Measurements from ENCODE around the gene RBM10.
"Not testable (repeated sequence)": the region's sequence is repeated elsewhere in the genome, so short reads cannot be mapped to it uniquely, and the experiment has no call there.

Gene RBM10, protein sequence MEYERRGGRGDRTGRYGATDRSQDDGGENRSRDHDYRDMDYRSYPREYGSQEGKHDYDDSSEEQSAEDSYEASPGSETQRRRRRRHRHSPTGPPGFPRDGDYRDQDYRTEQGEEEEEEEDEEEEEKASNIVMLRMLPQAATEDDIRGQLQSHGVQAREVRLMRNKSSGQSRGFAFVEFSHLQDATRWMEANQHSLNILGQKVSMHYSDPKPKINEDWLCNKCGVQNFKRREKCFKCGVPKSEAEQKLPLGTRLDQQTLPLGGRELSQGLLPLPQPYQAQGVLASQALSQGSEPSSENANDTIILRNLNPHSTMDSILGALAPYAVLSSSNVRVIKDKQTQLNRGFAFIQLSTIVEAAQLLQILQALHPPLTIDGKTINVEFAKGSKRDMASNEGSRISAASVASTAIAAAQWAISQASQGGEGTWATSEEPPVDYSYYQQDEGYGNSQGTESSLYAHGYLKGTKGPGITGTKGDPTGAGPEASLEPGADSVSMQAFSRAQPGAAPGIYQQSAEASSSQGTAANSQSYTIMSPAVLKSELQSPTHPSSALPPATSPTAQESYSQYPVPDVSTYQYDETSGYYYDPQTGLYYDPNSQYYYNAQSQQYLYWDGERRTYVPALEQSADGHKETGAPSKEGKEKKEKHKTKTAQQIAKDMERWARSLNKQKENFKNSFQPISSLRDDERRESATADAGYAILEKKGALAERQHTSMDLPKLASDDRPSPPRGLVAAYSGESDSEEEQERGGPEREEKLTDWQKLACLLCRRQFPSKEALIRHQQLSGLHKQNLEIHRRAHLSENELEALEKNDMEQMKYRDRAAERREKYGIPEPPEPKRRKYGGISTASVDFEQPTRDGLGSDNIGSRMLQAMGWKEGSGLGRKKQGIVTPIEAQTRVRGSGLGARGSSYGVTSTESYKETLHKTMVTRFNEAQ

DNA sequence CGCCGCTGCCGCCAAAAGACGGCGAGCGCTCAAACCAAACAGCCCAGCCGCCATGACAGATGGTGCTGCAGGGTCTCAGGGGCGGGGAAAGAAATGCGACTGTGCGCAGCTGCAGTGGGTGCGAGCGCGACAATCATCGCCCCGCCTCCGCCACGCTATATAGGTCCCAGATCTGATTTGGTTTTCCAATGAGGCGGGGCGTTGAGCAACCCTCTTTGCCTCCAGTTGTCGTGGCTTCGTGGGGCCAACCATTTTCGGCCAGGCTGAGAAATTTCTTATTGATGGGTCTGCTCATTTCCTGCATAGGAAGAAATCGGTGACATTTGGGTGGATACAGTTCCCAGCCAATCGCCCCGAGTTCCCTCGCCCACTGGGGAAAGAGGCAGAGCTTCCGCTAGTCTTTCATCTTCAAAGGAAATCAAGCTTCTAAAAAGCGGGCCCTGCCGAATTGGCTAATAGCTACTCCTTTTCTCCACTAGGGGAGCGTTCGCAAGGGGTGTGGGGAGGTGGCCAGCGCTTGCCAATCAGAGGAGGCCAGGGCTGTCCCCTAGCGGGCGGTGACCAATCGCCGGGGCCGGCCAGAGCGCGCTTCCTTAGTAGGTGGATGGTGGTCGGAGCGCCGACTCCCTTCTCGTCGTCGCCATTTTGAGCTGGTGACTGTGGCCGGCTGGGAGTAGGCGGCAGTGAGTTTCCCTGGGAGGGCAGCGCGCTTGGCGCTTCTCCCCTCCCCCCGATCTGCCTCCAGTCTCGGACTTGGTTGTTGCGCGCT lies at the start of gene RBM10, which contains the start of gene NDUFB11:
TSS of gene RBM10 (plus strand) at position 596 of the 769 bp plus-strand sequence. CDS start 2,261 bp downstream, outside the sequence.
TSS of gene NDUFB11 (minus strand) at position 77 of the 769 bp plus-strand sequence. CDS start at position 54, 23 bp downstream.
- DNase-seq, result peak; percentile 79

DNA sequence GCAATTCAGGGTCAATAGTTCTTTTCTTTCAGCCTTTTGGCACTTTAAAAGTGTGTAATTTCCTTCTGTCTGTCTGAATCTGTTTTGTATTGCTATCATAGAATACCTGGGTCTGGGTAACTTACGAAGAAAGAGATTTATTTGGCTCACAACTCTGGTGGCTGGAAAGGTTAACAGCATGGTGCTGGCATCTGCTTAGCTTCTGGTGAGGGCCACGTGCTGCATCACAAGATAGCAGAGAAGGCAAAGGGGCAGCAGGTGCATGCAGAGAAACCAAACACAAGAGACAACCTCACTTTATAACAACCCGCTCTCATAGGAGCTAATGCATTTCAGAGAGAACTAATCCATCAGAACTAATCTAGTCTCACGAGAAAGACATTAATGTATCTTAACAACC lies 48.0 kb upstream of the RBM10 start:
- no peak for DNase-seq

DNA sequence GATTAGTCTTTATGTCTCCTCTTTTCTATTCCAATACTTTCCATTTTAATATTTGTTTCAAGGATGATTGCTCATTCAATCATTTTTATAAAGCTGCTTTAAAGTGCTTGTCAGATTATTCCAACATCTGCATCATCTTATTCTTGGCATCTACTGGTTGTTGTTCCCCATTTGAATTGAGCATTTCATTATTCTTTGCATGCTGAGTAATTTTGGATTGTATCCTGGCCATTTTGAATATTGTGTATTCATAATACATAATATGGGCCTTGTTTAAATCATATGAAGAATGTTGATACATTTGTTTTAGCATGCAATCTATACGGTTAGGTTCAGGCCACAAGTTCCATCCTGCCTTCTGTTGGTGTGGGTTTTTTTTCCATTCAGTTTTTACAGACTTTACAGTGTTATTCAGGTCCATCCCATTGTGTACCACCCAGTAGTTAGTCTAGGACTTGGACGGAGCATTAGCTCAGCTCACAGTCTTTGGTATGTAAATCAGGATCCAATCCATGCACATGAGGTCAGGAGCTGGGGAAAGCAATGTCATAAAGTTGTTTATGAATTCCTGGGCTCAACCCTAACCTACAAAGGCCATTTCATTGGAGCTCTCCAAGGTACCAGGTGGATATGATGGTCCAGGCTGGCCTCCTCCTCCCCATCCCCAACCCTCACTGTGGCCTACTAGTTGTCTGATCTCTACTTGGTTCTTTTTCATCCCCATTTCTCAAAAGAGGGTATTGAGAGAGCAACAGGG lies 46.5 kb upstream of the RBM10 start:
- no peak for DNase-seq

DNA sequence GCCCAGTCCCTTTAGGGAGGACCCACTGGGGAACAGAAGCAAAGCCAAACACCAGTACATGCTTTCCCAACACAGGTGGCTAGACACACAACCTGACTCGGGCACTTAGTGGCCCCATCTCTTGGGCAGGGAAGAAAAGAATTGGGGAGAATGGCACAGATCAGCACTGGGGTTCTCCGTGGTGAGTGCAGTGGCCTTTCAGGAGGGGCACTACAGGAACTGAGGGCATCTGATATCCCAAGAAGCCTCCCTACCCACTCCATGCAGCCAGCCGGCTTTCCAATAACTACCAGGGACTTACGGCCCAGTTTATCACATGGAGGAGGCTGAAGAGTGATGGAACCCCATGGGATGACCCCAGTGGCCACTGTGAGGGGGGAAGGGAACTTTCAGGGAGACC lies 43.8 kb upstream of the RBM10 start:
- no peak for DNase-seq

DNA sequence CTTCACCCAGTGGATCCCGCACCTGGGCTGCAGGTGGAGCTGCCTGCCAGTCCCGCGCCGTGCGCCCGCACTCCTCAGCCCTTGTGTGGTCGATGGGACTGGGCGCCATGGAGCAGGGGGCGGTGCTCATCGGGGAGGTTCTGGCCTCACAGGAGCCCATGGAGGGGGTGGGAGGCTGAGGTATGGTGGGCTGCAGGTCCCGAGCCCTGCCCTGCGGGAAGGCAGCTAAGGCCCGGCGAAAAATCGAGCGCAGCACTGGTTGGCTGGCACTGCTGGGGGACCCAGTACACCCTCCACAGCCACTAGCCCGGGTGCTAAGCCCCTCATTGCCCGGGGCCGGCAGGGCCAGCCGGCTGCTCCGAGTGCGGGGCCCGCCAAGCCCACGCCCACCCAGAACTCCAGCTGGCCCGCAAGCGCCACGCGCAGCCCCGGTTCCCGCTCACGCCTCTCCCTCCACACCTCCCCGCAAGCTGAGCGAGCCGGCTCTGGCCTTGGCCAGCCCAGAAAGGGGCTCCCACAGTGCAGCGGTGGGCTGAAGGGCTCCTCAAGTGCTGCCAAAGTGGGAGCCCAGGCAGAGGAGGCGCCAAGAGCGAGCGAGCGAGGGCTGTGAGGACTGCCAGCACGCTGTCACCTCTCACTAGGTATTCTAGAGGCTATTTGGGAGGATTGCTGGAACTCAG lies 33.9 kb upstream of the RBM10 start:
- not testable (repeated sequence) for DNase-seq

DNA sequence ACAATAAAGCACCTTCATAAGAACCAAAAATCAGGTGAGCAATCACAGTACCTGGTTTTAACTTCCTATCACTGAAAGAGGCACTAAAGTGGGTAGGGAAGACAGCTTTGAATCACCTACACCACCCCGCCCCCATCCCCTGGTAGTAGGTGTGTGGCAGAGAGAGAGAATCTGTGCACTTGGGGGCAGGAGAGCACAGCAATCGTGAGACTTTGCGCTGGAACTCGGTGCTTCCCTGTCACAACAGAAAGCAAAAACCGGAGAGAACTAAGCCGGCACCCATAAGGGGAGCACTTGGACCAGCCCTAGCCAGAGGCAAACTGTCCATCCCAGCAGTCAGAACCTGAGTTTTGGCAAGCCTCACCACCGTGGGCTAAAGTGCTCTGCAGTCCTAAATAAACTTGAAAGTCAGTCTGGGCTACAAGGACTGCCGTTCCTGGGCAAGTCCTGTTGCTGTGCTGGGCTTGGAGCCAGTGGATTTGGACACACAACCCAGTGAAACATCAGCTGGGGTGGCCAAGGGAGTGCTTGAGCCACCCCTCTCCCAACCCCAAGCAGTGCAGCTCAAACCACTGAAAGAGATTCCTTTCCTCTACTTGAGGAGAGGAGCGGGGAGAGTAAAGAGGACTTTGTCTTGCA lies 32.6 kb upstream of the RBM10 start:
- DNase-seq, result no peak

DNA sequence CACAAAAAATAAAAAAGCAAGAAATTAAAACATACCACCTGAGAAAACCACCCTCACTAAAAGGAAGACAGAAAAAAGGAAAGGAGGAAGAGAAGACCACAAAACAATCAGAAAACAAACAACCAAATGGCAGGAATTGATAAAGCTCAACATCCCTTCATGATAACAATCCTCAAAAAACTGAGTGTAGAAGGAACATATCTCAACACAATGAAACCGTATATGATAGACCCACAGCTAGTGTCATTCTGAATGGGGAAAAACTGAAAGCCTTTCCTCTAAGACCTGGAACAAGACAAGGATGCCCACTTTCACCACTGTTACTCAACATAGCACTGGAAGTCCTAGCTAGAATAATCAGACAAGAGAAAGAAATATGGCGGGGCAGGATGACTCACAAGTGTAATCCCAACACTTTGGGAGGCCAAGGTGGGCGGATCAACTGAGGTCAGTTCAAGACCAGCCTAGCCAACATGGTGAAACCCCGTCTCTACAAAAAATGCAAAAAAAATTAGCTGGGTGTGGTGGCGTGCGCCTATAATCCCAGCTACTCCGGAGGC lies 28.4 kb upstream of the RBM10 start:
- DNase-seq, result not testable (repeated sequence)

DNA sequence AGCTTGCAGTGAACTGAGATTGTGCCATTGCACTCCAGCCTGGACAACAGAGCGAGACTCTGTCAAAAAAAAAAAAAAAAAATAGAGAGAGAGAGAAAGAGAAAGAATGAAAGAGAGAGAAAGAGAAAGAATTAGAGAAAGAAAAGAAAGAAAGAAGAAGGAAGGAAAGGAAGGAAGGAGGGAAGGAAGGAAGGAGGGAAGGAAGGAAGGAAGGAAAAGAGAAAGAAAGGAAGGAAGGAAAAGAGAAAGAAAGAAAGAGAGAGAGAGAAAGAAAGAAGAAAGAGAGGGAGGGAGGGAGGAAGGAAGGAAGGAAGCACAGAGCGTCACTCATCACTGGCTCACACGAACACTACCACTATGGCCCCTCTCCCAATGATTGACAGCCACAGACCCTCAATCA lies 20.6 kb upstream of the RBM10 start:
- DNase-seq, result not testable (repeated sequence)

DNA sequence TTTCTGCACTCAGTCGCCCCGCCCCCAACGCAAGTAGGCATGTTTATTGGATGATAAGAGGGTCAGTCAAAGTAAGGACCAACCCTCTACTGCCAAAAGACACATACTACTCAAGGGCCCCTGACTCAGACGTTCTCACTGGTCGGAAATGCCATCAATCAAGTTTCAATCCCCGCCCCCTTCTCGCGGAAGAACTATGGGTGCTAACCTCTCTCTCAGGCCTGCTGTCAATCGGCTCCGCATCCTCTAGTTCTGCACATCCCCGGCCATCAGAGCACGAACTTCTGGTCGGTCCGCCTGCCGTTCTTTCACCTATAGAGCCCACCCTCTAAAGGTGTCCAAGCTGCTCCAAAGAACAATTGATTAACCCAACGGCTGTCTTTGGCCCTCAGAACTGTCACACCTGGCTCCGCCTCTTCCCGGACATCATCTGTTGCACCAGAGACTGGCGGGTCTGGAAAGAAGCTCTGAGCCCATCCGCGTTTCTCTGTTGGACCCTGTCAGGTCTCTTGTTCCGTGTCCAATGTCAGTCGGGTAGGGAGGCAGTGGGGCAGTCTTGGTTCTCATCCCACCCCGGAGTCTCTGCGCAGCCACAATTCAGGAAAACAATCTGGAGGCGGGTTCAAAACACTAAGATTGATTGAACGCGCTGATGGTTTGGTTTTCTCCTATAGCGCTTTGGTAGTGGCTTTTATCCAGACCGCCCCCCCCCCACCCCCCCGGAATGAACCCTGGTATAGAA lies 15.7 kb upstream of the RBM10 start:
- peak; percentile 78 for DNase-seq

DNA sequence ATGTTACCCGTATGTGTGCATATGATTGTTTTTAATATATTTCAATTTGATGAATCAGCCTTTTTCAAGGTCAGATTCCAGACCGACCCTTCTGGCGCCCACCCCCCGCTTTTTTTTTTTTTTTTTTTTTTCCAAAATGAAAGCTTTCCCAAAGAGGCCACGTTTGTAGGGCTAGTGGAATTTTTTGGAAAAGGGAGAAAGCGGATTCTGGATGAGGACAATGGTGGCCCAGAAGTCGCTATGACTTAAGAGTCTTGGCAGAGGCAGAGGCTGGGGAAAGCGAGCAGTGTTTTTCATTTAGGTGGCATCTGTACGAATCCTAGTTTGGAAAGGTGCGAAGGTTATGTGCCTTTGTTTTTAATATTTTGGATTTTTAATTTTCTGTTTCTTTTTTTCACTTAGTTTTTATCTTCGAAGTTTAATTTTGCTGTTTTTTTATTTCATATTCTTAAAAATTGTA lies 15.1 kb upstream of the RBM10 start:
- DNase-seq, result no peak

DNA sequence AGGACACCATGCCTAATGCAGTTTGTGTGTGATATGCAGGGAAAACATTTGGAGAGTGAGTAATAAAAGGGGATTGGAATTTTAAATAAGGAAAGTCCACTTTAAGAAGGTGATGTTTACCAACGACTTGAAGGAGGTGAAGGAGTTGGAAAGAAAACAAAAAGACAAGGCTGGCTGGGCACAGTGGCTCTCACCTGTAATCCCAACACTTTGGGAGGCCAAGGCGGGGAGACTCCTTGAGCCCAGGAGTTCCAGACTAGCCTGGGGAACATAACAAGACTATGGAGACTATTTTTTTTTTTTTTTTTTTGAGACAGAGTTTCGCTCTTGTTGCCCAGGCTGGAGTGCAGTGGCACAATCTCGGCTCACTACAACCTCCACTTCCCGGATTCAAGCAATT lies 11.5 kb upstream of the RBM10 start:
- DNase-seq, result no peak

DNA sequence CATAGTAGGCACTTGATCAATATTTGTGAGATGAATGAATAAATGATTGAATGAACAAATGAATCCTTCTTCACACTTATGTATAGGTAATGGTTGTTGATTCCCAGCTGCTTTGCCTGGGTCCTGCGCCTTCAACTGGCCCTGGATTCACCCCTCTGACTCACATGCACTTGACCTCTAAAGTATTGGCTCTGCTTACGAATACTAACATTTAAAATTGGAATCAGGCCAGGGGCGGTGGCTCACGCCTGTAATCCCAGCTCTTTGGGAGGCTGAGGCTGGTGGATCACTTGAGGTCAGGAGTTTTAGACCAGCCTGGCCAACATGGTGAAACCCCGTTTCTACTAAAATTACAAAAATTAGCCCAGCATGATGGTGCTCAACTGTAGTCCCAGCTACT lies 9.4 kb upstream of the RBM10 start:
- DNase-seq, result not testable (repeated sequence)

DNA sequence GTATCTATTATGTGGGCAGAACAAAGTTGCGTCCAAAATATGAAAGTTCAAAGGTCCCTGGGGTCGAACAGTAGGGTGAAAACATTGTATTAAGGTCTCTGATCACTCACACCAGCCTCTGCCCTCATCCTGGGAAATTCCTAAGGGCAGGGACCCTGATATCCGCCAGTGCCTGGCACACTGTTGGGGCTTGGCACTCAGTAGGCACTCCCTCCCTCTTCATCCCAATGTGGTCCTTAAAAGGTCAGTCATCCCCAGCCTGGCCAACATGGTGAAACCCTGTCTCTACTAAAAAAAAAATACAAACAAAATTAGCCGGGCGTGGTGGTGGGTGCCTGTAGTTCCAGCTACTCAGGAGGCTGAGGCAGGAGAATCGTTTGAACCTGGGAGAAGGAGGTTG lies 6.8 kb upstream of the RBM10 start:
- DNase-seq, result no peak

DNA sequence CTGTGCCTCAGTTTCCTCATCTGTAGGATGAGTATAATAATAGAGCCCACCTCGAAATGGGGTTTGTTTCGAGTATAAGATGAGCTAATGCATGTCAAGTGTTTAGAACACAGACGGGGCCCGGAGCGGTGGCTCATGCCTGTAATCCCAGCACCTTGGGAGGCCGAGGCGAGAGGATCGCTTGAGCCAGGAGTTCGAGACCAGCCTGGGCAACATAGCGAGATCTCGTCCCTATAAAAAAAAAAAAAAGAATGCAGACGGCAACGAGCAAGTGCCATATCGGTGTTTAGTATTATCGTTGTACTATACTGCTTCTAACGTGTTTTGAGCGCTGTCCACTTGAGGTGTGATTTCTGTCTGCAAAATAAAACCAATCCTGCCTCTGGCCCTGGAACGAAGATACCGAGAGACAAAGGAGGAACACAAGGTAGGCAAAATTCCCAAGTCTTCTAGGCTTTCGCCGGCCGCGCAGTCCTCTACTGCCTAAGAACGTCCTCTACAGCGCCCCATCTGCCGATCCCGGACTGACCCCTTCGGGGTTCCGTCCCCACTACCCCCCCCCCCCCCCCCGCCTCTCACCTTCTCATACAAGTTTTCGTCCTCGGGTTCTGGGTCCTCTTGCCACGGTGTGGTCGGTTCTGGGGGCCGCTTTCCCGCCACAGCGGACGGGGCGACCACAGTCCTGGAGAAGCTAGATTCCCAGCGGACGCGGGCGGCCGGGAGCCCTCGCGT lies 961 bp upstream of the RBM10 start:
- peak; percentile 19 for DNase-seq

DNA sequence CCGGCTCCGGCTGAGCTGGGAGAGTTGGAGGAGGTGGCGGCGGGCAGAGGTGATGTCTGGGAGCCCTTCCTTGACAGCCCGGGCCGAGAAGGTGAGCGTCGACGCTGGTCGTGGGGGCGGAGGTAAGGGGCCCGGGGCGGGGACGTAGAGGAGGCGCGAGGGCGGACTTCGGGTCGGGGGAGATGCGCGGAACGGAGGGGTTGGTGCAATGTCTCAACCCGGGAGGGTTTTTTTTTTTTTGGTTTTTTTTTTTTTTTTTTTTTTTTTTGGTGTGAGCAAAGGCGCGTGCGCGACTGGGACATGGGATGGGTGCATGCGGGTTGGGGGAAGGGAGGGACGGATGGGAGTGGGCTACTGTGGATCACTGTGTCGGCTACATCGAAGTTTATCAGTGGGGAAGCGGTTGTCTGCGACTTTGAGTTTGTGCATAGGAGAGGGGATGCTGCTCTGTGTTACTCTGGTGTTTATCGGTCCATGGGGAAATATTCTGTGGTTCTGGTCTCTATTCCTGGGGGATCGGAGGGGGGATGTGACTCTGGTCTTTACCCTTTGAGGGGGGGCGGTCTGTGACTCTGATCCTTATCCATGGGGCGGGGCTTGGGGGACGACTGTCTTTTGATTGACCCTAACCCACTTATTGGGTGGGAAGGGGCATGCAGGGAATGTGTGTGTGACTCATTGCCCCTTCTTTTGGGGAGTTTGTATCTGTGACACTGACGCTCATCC lies 537 bp downstream of the RBM10 start:
- DNase-seq, result peak; percentile 46

DNA sequence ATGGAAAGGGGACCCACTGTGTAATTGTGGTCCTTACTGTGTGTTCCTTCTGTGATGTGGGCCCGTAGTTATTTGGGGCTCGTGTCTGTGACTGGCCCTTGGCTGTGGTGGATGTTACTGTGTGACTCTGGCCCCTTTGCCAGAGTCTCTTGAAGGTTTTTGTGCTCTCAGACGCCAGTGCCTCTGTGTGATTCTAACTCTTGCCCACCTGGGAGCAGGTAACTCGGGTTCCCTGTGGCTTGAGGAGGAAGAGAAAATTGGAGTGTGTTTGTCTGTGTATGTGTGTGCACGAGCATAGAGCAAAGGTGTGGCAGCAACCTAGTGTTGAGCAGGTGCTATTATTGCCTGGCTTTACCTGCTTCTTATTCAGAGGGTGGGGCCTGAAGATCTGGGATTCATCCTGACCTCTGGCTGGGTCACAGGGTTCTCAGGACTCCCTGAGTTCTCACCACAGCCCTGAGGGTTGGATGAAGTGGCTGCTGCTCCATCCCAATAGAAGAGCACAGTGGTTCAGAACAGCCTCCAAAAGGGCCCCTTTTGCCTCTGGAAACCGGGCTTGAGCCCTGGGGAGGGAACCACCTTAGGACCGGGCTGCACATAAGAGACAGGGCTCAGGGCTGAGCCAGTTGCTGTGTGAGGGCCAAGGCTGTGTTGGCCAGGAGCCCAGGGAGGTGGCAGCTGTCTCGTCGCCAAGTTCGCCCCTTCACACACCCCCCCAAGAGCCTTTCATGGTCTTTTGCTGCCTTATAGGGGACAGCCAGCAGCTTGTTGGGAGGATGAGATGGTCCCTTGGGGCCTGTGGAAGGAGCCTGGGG lies 1.3 kb downstream of the RBM10 start:
- peak; percentile 7 for DNase-seq

All from DMS79 treated with DMSO at 0.1 percent for 48 hours (cell line).